Suprapubic skin (tissue), 3 donors: ENCODE data around the gene MIB1.

Experiments
- EP300 ChIP-seq: sonication (generic); formaldehyde crosslinking; IDR thresholded peaks from one replicate; pipeline ENCODE4 v1.6.1; 2017; ENCODE audit warnings: antibody characterized with exemption
- TF ChIP-seq, protein P1 (sequence below), 2 donors: fragments of 200-600 bp in 1 of 2; fragments of 450-650 bp in 1 of 2; sonication (generic) in 1 of 2; IDR thresholded peaks; one replicate each; pipeline ENCODE4 v1.5.1; 2016 to 2019; ENCODE audit warnings: antibody characterized with exemption in 2 of 2, mild to moderate bottlenecking in 1 of 2, moderate library complexity in 1 of 2

DNA sequence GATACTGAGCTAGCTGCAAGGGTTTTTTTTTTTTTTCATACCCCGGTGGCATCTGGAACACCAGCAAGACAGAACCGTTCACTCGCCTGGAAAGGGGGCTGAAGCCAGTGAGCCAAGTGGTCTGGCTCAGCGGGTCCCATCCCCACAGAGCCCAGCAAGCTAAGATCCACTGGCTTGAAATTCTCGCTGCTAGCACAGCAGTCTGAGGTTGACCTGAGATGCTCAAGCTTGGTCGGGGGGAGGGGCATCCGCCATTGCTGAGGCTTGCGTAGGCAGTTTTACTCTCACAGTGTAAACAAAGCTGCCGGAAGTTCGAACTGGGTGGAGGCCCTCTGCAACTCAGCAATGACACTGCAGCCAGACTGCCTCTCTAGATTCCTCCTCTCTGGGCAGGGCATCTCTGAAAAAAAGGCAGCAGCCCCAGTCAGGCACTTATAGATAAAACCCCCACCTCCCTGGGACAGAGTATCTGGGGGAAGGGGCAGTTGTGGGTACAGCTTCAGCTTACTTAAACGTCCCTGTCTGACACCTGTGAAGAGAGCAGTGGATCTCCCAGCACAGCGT lies 5.1 kb upstream of the MIB1 start:
- TF ChIP-seq, protein P1, sequence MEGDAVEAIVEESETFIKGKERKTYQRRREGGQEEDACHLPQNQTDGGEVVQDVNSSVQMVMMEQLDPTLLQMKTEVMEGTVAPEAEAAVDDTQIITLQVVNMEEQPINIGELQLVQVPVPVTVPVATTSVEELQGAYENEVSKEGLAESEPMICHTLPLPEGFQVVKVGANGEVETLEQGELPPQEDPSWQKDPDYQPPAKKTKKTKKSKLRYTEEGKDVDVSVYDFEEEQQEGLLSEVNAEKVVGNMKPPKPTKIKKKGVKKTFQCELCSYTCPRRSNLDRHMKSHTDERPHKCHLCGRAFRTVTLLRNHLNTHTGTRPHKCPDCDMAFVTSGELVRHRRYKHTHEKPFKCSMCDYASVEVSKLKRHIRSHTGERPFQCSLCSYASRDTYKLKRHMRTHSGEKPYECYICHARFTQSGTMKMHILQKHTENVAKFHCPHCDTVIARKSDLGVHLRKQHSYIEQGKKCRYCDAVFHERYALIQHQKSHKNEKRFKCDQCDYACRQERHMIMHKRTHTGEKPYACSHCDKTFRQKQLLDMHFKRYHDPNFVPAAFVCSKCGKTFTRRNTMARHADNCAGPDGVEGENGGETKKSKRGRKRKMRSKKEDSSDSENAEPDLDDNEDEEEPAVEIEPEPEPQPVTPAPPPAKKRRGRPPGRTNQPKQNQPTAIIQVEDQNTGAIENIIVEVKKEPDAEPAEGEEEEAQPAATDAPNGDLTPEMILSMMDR (IDR thresholded peaks at IDR 0.05): no peak
- TF ChIP-seq EP300: no peak
